Activated CD4-positive, alpha-beta T cell treated with anti-CD3 and anti-CD28 coated beads, Interleukin-2, amount 50 U/mL, for 1 hour (primary cell): Measurements from ENCODE around the gene GPN1.
"Not testable (repeated sequence)": the region's sequence is repeated elsewhere in the genome, so short reads cannot be mapped to it uniquely, and the experiment has no call there.

Experiments
- DNase-seq: peaks from one replicate; pipeline ENCODE4 v3.0.0-alpha.2; 2020

Gene GPN1

GRCh38 chr2:27672723-27673486 lies 44.1 kb downstream of the GPN1 start:
- DNase-seq = no peak

GRCh38 chr2:27680571-27680970 lies 51.7 kb downstream of the GPN1 start:
- DNase-seq = no peak

- DNase-seq = no peak
These were observed 53.0 kb downstream of the GPN1 start for GRCh38 chr2:27681841-27682240.

GRCh38 chr2:27682334-27682771 lies 53.5 kb downstream of the GPN1 start:
- DNase-seq = not testable (repeated sequence)

GRCh38 chr2:27683390-27684071 lies 54.7 kb downstream of the GPN1 start:
- DNase-seq = peak; percentile 86

- not testable (repeated sequence) for DNase-seq
These were observed 56.2 kb downstream of the GPN1 start for GRCh38 chr2:27685006-27685405.

GRCh38 chr2:27685577-27685976 lies 56.7 kb downstream of the GPN1 start:
- DNase-seq = no peak

GRCh38 chr2:27687232-27687631 lies 58.4 kb downstream of the GPN1 start:
- DNase-seq = no peak

- DNase-seq = no peak
These were observed 60.6 kb downstream of the GPN1 start for GRCh38 chr2:27689424-27689823.

- no peak for DNase-seq
These were observed 61.2 kb downstream of the GPN1 start for GRCh38 chr2:27690052-27690451.

- DNase-seq = no peak
These were observed 68.8 kb downstream of the GPN1 start for GRCh38 chr2:27697660-27698059.
